Activated naive CD8-positive, alpha-beta T cell (primary cell): ENCODE data around the gene TBC1D13.

ENCODE experiments used
- H3K27ac Mint-ChIP-seq: one replicate; pipeline ENCODE4 v1.8.0; 2021; ENCODE audit warnings: mixed read lengths
- H3K27me3 Mint-ChIP-seq: one replicate; pipeline ENCODE4 v1.8.0; 2021; ENCODE audit warnings: mixed read lengths
- H3K36me3 Mint-ChIP-seq: one replicate; pipeline ENCODE4 v1.8.0; 2021; ENCODE audit warnings: mixed read lengths
- H3K4me1 Mint-ChIP-seq: one replicate; pipeline ENCODE4 v1.8.0; 2021; ENCODE audit warnings: low read depth, mixed read lengths
- H3K4me3 Mint-ChIP-seq: one replicate; pipeline ENCODE4 v1.8.0; 2021; ENCODE audit warnings: mild to moderate bottlenecking, mixed read lengths
- H3K9me3 Mint-ChIP-seq: one replicate; pipeline ENCODE4 v1.8.0; 2021; ENCODE audit warnings: low read depth, mixed read lengths

Gene TBC1D13, protein sequence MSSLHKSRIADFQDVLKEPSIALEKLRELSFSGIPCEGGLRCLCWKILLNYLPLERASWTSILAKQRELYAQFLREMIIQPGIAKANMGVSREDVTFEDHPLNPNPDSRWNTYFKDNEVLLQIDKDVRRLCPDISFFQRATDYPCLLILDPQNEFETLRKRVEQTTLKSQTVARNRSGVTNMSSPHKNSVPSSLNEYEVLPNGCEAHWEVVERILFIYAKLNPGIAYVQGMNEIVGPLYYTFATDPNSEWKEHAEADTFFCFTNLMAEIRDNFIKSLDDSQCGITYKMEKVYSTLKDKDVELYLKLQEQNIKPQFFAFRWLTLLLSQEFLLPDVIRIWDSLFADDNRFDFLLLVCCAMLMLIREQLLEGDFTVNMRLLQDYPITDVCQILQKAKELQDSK

DNA sequence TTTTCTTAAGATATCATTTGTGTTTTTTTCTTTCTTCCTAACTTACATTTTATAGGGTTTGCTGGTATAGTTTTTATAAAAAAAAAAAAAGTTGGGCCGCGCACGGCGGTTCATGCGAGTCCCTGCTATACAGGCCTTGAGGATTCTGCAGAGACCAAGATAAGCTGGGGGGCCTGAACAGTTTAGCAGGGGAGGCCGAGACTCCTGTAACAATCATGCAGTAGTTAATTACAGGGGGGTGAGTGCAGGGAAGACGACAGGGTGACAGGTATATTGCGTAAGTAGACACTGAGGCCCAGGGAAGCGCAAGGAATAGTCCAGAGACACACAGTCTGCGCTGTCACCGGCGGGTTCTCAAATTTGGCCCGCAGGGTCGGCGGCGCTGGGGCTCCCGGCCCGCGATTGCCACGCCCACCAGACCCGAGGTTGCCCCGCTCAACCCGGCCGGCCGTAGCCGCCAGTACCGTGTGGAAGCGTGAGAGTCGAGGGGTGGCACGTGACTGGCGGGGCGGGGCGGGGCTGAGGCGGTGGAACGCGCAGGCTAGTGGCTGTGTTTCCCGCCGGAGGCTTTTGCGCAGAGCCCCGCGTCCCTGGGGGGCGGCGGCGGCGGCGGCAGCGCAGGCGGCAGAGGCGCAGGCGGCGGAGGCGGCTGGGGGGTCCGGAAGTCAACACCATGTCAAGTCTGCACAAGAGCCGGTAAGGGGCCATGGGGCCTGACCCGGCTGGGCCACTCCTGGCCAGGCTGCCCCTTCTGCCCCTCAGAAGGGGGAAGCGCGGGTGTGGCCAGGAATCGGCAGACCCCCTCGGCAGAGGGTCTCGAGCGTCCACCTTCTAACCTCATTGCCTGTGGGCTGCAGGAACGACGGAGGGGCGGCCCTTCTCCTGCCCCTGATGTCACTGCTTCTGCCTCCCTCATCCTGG is at the start of gene TBC1D13:
TBC1D13 (plus strand) TSS at position 573 of the 921 bp plus-strand sequence; CDS start at position 674, 101 bp downstream.
- Mint-ChIP-seq H3K4me1 (peaks cover 14% of the 10 kb centered on the region), H3K9me3 (no peaks in the 10 kb centered on the region), H3K36me3 (no peaks in the 10 kb centered on the region), H3K4me3 (peak within 1 kb of the TSS; percentile 93), H3K27me3 (no peaks in the 10 kb centered on the region), H3K27ac (peak within 1 kb of the TSS; percentile 90)

DNA sequence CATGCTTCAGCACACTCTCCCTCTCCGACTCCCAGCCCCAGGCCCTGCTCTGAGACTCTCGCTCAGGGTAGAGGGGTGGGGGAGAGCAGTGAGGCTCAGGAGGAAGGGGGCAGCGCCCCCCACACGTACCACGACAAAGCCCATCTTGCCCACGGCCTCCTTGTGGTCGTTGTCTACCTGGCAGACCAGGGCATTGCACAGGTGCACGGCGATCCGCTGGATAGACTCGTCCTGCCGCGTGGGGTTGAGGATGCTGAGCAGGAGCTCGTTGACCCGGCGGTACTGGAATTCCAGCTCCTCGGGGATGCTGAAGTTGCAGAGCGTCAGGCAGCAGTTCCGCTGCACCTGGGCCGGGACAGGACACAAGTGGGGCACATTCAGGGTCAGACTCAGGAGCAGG is 44.7 kb upstream of the TBC1D13 start:
- no peaks in the 10 kb centered on the region for H3K9me3 Mint-ChIP-seq
- H3K4me1 Mint-ChIP-seq = no peaks in the 10 kb centered on the region
- H3K27ac Mint-ChIP-seq = no peak overlapping the region
- no peak overlapping the region for H3K4me3 Mint-ChIP-seq
- H3K36me3 Mint-ChIP-seq = peaks cover under 1% of the 10 kb centered on the region
- H3K27me3 Mint-ChIP-seq = no peaks in the 10 kb centered on the region

DNA sequence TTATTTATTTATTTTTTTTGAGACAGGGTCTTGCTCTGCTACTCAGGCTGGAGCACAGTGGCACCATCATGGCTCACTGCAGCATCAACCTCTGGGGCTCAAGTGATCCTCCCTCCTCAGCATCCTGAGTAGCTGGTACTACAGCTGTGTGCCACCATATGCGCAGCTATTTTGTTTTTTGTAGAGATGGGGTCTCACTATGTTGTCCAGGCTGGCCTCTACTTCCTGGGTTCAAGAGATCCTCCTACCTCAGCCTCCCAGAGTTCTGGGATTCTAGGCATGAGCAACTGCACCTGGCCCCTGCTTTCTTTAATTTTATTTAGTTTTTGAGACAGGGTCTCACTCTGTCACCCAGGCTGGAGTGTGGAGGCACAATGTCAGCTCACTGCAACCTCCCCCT is 43.6 kb upstream of the TBC1D13 start:
- H3K36me3 Mint-ChIP-seq = no peaks in the 10 kb centered on the region
- no peaks in the 10 kb centered on the region for H3K9me3 Mint-ChIP-seq
- no peaks in the 10 kb centered on the region for H3K27me3 Mint-ChIP-seq
- H3K27ac Mint-ChIP-seq = no peak overlapping the region
- H3K4me1 Mint-ChIP-seq = no peaks in the 10 kb centered on the region
- H3K4me3 Mint-ChIP-seq = no peak overlapping the region

DNA sequence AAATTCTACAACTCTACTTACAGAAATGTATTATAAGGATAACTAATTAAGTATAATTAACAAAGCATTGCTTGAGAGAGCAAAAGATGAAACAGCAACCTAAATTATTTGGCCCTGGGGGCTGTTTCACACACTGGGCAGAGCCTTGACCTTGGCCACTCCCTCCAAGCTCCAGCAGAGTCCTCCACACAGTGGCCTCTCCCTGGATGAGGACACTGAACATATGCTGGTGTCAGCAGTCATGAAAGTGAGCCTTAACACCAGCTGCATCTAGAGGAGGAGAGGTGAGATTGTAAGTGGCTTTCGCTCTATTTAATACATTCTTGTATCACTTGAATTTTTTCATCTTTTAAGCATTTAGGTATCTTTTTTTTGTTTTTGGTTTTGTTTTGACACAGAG is 39.8 kb upstream of the TBC1D13 start:
- Mint-ChIP-seq H3K27ac (no peak overlapping the region), H3K36me3 (no peaks in the 10 kb centered on the region), H3K9me3 (no peaks in the 10 kb centered on the region), H3K4me1 (no peaks in the 10 kb centered on the region), H3K27me3 (no peaks in the 10 kb centered on the region), H3K4me3 (no peak overlapping the region)

DNA sequence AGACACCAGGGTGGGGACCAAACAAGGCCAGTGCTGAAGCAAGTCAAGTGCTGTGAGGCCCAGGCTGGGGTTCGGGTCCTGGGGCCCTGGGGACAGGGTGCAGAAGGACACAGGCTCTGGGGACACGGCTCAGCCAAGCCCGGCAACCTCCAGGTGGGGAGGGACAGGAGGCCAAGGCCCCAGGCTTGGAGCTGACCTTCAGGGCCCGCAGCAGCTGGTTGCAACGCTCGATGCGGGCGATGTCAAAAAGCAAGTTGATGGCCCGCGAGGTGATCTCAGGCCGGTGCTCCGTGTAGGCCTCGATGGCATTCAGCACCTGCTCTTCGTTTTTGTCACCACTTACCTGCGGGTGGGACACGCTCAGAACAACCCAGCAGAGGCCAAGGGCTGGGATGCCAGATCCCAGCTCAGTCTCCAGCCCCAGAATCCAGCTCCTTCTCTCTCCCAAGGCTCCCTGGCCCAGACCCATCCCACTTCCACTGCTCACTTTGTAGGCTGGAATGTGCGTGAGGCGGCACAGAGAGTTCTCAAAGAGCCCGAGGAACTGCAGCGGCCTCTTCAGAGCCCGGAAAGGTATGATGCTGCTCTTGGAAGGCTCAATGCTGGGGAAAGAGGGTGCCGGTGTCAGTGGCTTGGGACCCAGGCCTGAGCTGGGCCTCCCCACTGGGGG is 36.0 kb upstream of the TBC1D13 start:
- Mint-ChIP-seq H3K4me3 (no peak overlapping the region), H3K27me3 (no peaks in the 10 kb centered on the region), H3K9me3 (no peaks in the 10 kb centered on the region), H3K27ac (no peak overlapping the region), H3K36me3 (no peaks in the 10 kb centered on the region), H3K4me1 (no peaks in the 10 kb centered on the region)

DNA sequence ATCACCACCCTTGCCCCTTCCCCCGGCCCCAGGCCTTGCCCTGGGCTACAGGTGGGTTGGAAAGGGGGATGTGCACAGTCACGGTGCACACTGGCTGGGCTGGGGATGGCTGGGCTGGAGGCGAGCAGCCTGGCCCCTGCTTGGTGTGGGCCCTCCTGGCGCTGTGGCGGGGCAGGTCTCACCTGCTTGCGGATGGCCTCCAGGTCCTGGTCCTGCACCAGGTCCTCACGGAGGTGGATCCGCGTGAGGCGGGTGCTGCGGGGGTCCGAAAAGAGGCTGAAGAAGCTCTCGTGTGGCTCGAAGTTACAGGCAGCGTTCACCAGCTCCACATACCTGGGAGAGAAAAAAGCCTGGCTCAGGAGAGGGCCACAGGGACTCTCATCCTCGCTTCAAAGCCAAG is 33.4 kb upstream of the TBC1D13 start:
- Mint-ChIP-seq H3K27me3 (no peaks in the 10 kb centered on the region), H3K36me3 (no peaks in the 10 kb centered on the region), H3K4me3 (no peak overlapping the region), H3K4me1 (peaks cover 5% of the 10 kb centered on the region), H3K27ac (no peak overlapping the region), H3K9me3 (no peaks in the 10 kb centered on the region)

DNA sequence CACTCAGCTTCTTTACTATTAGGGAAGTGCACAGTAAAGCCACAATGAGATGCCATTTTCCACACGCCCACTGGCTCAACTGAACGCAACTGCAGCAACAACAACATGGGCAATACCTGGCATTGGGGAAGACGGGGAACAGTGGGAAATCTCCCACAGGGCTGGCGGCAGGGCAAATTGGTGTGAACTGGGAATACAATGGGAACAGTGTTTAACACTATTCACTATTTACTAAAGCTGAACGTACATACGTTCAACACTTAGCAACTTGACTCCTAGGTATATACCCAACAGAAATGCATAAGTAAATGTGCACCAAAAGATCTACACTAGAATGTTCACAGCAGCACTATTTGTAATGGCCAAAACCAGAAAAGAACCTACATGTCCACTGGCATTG is 29.5 kb upstream of the TBC1D13 start:
- H3K4me3 Mint-ChIP-seq = no peak overlapping the region
- no peaks in the 10 kb centered on the region for H3K9me3 Mint-ChIP-seq
- H3K27me3 Mint-ChIP-seq = no peaks in the 10 kb centered on the region
- H3K4me1 Mint-ChIP-seq = peaks cover 5% of the 10 kb centered on the region
- no peak overlapping the region for H3K27ac Mint-ChIP-seq
- no peaks in the 10 kb centered on the region for H3K36me3 Mint-ChIP-seq

DNA sequence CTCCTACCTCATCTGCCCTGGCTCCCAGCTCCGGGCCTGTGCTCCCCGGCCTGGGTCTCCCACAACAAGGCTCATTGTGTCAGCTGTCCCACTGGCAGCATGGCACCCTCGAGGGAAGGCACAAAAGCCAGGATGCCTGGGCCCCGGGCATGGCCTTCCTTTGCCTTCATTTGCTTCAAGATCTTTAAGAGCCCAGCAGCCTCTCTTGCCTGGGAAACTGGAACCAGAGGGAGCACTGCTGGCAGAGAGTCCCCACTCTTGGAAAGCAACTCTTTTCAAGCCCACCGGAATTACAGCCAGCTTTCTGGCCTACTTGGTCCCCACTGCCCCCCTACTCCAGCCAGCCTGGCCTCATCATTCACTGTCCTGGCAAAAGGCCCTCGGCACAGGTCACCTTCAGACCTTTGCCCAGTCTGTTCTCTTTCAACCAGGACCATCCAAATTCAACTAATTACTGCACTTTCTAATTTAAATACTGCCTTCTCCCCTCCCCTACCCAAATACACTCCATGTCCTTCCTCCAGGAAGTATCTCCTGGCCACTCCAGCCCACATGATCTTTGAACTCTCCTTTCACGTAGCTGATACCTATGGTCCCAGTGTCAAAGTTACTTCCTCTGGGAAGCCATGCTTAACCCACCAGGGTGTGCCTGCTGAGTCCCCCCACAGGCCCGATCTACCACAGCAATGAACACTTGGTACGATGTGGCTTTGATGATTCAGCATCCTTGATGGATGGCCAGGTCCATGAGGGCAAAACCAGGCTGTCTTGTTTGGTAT is 24.2 kb upstream of the TBC1D13 start:
- Mint-ChIP-seq H3K36me3 (no peaks in the 10 kb centered on the region), H3K27me3 (no peaks in the 10 kb centered on the region)

DNA sequence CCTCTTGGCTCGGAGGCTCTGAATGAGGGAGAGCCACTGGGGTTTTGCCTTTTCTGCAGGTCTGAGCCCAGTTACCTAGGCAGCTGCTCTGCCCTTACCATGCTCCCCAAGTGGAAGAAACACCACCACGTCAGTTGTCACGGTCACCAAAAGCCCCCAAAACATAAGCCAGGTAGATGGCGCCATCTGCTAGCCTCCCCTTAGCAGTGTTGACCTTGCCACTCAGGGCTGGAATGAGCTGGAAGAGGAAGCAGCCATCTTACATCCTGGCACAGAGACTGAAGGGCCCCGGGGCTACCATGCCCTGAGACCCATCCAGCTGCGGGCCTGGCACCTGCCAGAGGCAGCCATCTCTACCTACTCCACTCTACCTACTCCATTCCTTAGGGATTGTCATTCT is 22.7 kb upstream of the TBC1D13 start:
- H3K4me1 Mint-ChIP-seq = peaks cover 17% of the 10 kb centered on the region
- no peaks in the 10 kb centered on the region for H3K27me3 Mint-ChIP-seq
- no peak overlapping the region for H3K27ac Mint-ChIP-seq
- H3K36me3 Mint-ChIP-seq = no peaks in the 10 kb centered on the region
- H3K4me3 Mint-ChIP-seq = no peak overlapping the region
- no peaks in the 10 kb centered on the region for H3K9me3 Mint-ChIP-seq

More for the DNA sequence above, 24.2 kb upstream of the TBC1D13 start:
- Mint-ChIP-seq H3K4me1 (peaks cover 10% of the 10 kb centered on the region), H3K27ac (no peak overlapping the region), H3K4me3 (no peak overlapping the region), H3K9me3 (no peaks in the 10 kb centered on the region)

DNA sequence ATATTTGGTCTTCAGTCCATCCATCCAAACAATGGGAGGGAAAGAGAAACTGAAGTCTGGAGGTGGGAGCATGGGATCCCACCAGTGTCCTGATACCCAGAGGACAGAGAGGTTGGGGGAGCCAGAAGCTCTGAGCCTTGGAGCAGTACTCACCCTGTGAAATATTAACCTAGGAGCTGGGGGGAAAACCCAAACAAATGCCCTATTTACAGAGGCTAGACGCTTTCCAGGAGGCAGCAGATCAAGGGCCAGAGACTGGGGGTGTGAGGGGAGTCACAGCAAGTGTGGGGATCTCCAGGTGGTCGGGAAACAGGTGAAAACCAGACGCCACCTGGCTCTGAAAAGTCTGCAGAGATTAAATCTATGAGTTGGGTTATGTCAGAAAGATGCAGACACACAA is 21.6 kb upstream of the TBC1D13 start:
- H3K4me1 Mint-ChIP-seq = peaks cover 26% of the 10 kb centered on the region
- no peak overlapping the region for H3K4me3 Mint-ChIP-seq
- H3K27me3 Mint-ChIP-seq = no peaks in the 10 kb centered on the region
- no peaks in the 10 kb centered on the region for H3K9me3 Mint-ChIP-seq
- no peaks in the 10 kb centered on the region for H3K36me3 Mint-ChIP-seq
- H3K27ac Mint-ChIP-seq = no peak overlapping the region

DNA sequence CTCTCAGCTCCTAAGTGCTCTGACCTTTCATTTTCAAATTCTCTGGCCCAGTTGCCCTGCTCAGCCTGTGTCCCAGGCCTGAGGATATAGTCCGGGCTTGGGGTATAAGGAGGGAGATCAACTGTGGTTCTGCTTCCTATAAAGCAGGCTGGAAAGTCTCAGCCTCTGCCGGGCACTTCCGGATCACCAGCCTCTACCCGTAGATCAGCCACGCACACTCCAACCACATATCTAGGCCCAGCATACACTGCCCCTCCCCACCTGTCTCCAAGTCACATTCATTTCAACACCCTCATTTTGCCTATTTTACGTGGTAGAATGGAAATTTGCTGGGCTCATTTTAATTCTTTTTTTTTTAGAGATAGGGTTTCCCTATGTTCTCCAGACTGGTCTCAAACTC is 18.4 kb upstream of the TBC1D13 start:
- Mint-ChIP-seq H3K9me3 (no peaks in the 10 kb centered on the region), H3K4me1 (peaks cover 34% of the 10 kb centered on the region), H3K27me3 (no peaks in the 10 kb centered on the region), H3K4me3 (no peak overlapping the region), H3K36me3 (no peaks in the 10 kb centered on the region), H3K27ac (no peak overlapping the region)

DNA sequence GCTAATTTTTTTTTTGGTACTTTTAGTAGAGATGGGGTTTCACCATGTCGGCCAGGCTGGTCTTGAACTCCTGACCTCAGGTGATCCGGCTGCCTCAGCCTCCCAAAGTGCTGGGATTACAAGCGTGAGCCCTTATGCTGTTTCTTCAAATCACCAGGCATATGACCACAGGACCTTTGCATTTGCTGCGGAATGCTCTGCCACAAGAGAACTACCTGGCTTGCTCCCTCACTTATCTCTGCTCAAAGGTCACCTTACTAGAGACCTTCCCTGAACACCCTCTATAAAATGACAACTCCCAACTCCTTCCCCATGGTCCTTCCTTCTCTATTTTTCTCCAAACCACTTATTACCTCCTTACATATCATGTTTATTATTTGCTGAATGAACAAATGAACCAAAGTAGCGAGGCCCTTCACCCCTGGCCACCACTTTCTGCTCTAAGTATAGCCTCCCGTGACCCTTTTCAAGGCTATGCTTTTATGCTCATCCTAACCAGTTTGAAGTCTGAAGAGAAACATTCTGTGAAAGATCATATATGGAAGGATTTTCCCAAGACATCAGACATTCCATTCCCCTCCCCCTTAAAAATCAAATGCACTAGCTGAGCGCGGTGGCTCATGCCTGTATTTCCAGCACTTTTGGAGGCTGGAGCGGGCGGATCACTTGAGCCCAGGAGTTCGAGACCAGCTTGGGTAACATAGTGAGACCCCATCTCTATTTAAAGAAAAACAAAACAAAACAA is 16.6 kb upstream of the TBC1D13 start:
- Mint-ChIP-seq H3K4me1 (peaks cover 31% of the 10 kb centered on the region), H3K36me3 (no peaks in the 10 kb centered on the region), H3K27ac (peak overlapping the region; percentile 91), H3K27me3 (no peaks in the 10 kb centered on the region), H3K4me3 (peak overlapping the region; percentile 95), H3K9me3 (no peaks in the 10 kb centered on the region)

DNA sequence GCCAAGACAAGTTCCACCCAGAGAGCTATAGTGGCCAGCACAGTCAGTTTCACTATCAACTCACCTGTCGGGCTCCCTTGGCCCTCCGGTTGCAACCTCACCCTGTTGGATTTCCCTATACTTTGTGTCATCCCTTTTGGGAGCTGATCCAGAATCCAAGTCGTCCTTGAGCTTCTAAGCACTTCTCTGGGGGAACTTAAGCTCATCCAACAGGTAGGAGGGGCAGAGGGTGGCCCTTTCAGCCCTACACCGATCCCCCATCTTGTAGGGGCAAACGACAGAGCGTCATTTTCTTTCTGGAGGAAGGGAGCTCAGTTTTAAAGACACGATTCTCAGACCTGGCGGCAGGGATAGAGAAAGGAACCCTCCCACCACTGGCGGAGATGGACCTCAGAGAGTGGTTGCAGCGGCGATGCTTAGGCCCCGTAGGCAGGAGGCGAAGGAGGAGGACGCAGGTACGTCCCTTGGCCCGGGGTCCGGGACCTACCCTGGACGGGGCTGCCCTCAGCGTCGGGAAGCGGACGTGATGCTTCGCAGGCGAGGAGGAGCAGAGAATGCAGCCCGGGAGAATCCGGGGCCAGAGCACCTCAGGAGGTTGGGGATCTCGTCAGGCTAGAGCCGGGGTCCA is 15.8 kb upstream of the TBC1D13 start:
- Mint-ChIP-seq H3K27me3 (no peaks in the 10 kb centered on the region), H3K9me3 (no peaks in the 10 kb centered on the region), H3K4me1 (peaks cover 31% of the 10 kb centered on the region), H3K27ac (peak overlapping the region; percentile 91), H3K36me3 (no peaks in the 10 kb centered on the region), H3K4me3 (peak overlapping the region; percentile 95)
